Activated T-cell treated with anti-CD3 and anti-CD28 coated beads, Interleukin-2, amount 50 U/mL, for 4 hours (primary cell): ENCODE results near the gene GRIA3. TPM values are rescaled to one million over a fixed set of nuclear protein-coding genes. Genes with fewer than 3 reads are reported as not detected.

Experiments
- ATAC-seq, 2 donors: fragments of 200-7000 bp; cut with Tn5 transposase; one replicate each; pipeline ENCODE4 v1.10.0; 2021
- DNase-seq: peaks from one replicate; pipeline ENCODE4 v3.0.0-alpha.2; 2020
- H3K27me3 Mint-ChIP-seq: one replicate; pipeline ENCODE4 v1.8.0; 2021; ENCODE audit warnings: low read depth, mixed read lengths
- H3K36me3 Mint-ChIP-seq: one replicate; pipeline ENCODE4 v1.8.0; 2022; ENCODE audit warnings: mixed read lengths; ENCODE audit not compliant: insufficient read depth
- H3K4me1 Mint-ChIP-seq: one replicate; pipeline ENCODE4 v1.8.0; 2021; ENCODE audit warnings: low read depth, mixed read lengths
- H3K4me3 Mint-ChIP-seq: one replicate; pipeline ENCODE4 v1.8.0; 2021; ENCODE audit warnings: mild to moderate bottlenecking, moderate library complexity, mixed read lengths
- H3K9me3 Mint-ChIP-seq: one replicate; pipeline ENCODE4 v1.8.0; 2021; ENCODE audit warnings: mixed read lengths
- total RNA-seq, 3 donors: library from RNA; stranded (reverse); gene quantifications; one replicate each; pipeline ENCODE4 v1.2.1, GENCODE V29; 2021

The GRIA3 gene
- total RNA-seq, 3 donors from 2014 or later = not detected

- Mint-ChIP-seq H3K4me3 (no peak overlapping the region), H3K36me3 (no peaks in the 10 kb centered on the region), H3K9me3 (no peaks in the 10 kb centered on the region), H3K4me1 (no peaks in the 10 kb centered on the region), H3K27me3 (no peaks in the 10 kb centered on the region)
- DNase-seq (no peak), ATAC-seq (no peak)
Measured at GRCh38 chrX:123454712-123455431, 270.8 kb downstream of the GRIA3 start.

- ATAC-seq (no peak), DNase-seq (no peak)
- Mint-ChIP-seq H3K4me1 (no peaks in the 10 kb centered on the region), H3K9me3 (no peaks in the 10 kb centered on the region), H3K36me3 (no peaks in the 10 kb centered on the region), H3K27me3 (no peaks in the 10 kb centered on the region), H3K4me3 (no peak overlapping the region)
Measured at GRCh38 chrX:123455693-123456092, 271.6 kb downstream of the GRIA3 start.

- H3K4me1 Mint-ChIP-seq = no peaks in the 10 kb centered on the region
- ATAC-seq (no peak), DNase-seq (no peak)
- no peaks in the 10 kb centered on the region for H3K27me3 Mint-ChIP-seq
- H3K36me3 Mint-ChIP-seq = no peaks in the 10 kb centered on the region
- H3K4me3 Mint-ChIP-seq = no peak overlapping the region
- H3K9me3 Mint-ChIP-seq = no peaks in the 10 kb centered on the region
Measured at GRCh38 chrX:123464709-123465108, 280.6 kb downstream of the GRIA3 start.

- H3K4me1 Mint-ChIP-seq = no peaks in the 10 kb centered on the region
- ATAC-seq (no peak), DNase-seq (no peak)
- no peaks in the 10 kb centered on the region for H3K27me3 Mint-ChIP-seq
- H3K9me3 Mint-ChIP-seq = no peaks in the 10 kb centered on the region
- no peak overlapping the region for H3K4me3 Mint-ChIP-seq
- H3K36me3 Mint-ChIP-seq = no peaks in the 10 kb centered on the region
Measured at GRCh38 chrX:123468481-123468880, 284.4 kb downstream of the GRIA3 start.

GRCh38 chrX:123475068-123475724 lies 291.1 kb downstream of the GRIA3 start:
- ATAC-seq = no peak
- Mint-ChIP-seq H3K9me3 (no peaks in the 10 kb centered on the region), H3K27me3 (no peaks in the 10 kb centered on the region), H3K36me3 (no peaks in the 10 kb centered on the region), H3K4me3 (no peak overlapping the region), H3K4me1 (no peaks in the 10 kb centered on the region)
- DNase-seq = no peak

GRCh38 chrX:123476611-123477219 lies 292.6 kb downstream of the GRIA3 start:
- no peak overlapping the region for H3K4me3 Mint-ChIP-seq
- peaks cover 2% of the 10 kb centered on the region for H3K27me3 Mint-ChIP-seq
- no peaks in the 10 kb centered on the region for H3K36me3 Mint-ChIP-seq
- no peaks in the 10 kb centered on the region for H3K9me3 Mint-ChIP-seq
- H3K4me1 Mint-ChIP-seq = no peaks in the 10 kb centered on the region
- DNase-seq (no peak), ATAC-seq (no peak)

- ATAC-seq (no peak), DNase-seq (no peak)
- Mint-ChIP-seq H3K9me3 (no peaks in the 10 kb centered on the region), H3K36me3 (no peaks in the 10 kb centered on the region), H3K27me3 (peaks cover 2% of the 10 kb centered on the region), H3K4me3 (no peak overlapping the region), H3K4me1 (no peaks in the 10 kb centered on the region)
Measured at GRCh38 chrX:123477673-123478072, 293.6 kb downstream of the GRIA3 start.

GRCh38 chrX:123481913-123482851 lies 298.1 kb downstream of the GRIA3 start:
- no peaks in the 10 kb centered on the region for H3K9me3 Mint-ChIP-seq
- H3K4me3 Mint-ChIP-seq = no peak overlapping the region
- H3K4me1 Mint-ChIP-seq = no peaks in the 10 kb centered on the region
- ATAC-seq (no peak), DNase-seq (no peak)
- H3K27me3 Mint-ChIP-seq = peaks cover 2% of the 10 kb centered on the region
- H3K36me3 Mint-ChIP-seq = no peaks in the 10 kb centered on the region

GRCh38 chrX:123486297-123486696 lies 302.2 kb downstream of the GRIA3 start:
- DNase-seq (no peak), ATAC-seq (no peak)
- H3K9me3 Mint-ChIP-seq = no peaks in the 10 kb centered on the region
- no peaks in the 10 kb centered on the region for H3K4me1 Mint-ChIP-seq
- H3K27me3 Mint-ChIP-seq = peaks cover 2% of the 10 kb centered on the region
- no peaks in the 10 kb centered on the region for H3K36me3 Mint-ChIP-seq
- no peak overlapping the region for H3K4me3 Mint-ChIP-seq

GRCh38 chrX:123487236-123487635 lies 303.2 kb downstream of the GRIA3 start:
- Mint-ChIP-seq H3K36me3 (no peaks in the 10 kb centered on the region), H3K4me3 (no peak overlapping the region), H3K9me3 (no peaks in the 10 kb centered on the region), H3K4me1 (no peaks in the 10 kb centered on the region), H3K27me3 (peaks cover 2% of the 10 kb centered on the region)
- ATAC-seq (no peak), DNase-seq (no peak)

GRCh38 chrX:123487669-123488068 lies 303.6 kb downstream of the GRIA3 start:
- Mint-ChIP-seq H3K4me1 (no peaks in the 10 kb centered on the region), H3K9me3 (no peaks in the 10 kb centered on the region), H3K27me3 (peaks cover 2% of the 10 kb centered on the region), H3K36me3 (no peaks in the 10 kb centered on the region), H3K4me3 (no peak overlapping the region)
- DNase-seq = no peak
- no peak for ATAC-seq

GRCh38 chrX:123489011-123489410 lies 304.9 kb downstream of the GRIA3 start:
- Mint-ChIP-seq H3K4me3 (no peak overlapping the region), H3K27me3 (peaks cover 2% of the 10 kb centered on the region), H3K9me3 (no peaks in the 10 kb centered on the region), H3K4me1 (no peaks in the 10 kb centered on the region), H3K36me3 (no peaks in the 10 kb centered on the region)
- DNase-seq (no peak), ATAC-seq (no peak)

- DNase-seq (no peak), ATAC-seq (no peak)
- H3K4me1 Mint-ChIP-seq = no peaks in the 10 kb centered on the region
- H3K9me3 Mint-ChIP-seq = no peaks in the 10 kb centered on the region
- no peak overlapping the region for H3K4me3 Mint-ChIP-seq
- peaks cover 2% of the 10 kb centered on the region for H3K27me3 Mint-ChIP-seq
- H3K36me3 Mint-ChIP-seq = no peaks in the 10 kb centered on the region
Measured at GRCh38 chrX:123493857-123494256, 309.8 kb downstream of the GRIA3 start.

GRCh38 chrX:123499787-123500186 lies 315.7 kb downstream of the GRIA3 start:
- H3K27me3 Mint-ChIP-seq = peaks cover 6% of the 10 kb centered on the region
- ATAC-seq (no peak), DNase-seq (no peak)
- no peaks in the 10 kb centered on the region for H3K4me1 Mint-ChIP-seq
- H3K4me3 Mint-ChIP-seq = no peak overlapping the region
- H3K36me3 Mint-ChIP-seq = no peaks in the 10 kb centered on the region
- H3K9me3 Mint-ChIP-seq = no peaks in the 10 kb centered on the region
